AG08396 (cell line): ENCODE measurements around the gene PSPH.

Source experiments
- DNase-seq: peaks from one replicate; pipeline ENCODE4 v3.0.0; 2012; ENCODE audit warnings: low spot score, mixed read lengths

Gene PSPH

GRCh38 chr7:56003749-56004148 lies 47.5 kb downstream of the PSPH start:
- DNase-seq = no peak

- no peak for DNase-seq
These were observed 54.3 kb downstream of the PSPH start for GRCh38 chr7:55996856-55997500.

GRCh38 chr7:55992346-55992745 lies 58.9 kb downstream of the PSPH start:
- DNase-seq = no peak

GRCh38 chr7:55983537-55983936 lies 67.7 kb downstream of the PSPH start:
- no peak for DNase-seq

- DNase-seq = no peak
These were observed 71.0 kb downstream of the PSPH start for GRCh38 chr7:55980266-55980665.

- peak; percentile 57 for DNase-seq
These were observed 73.4 kb downstream of the PSPH start for GRCh38 chr7:55977831-55978230.

GRCh38 chr7:55975988-55976633 lies 75.1 kb downstream of the PSPH start:
- no peak for DNase-seq

GRCh38 chr7:55973747-55974250 lies 77.4 kb downstream of the PSPH start:
- no peak for DNase-seq

- no peak for DNase-seq
These were observed 80.3 kb downstream of the PSPH start for GRCh38 chr7:55970978-55971377.

- DNase-seq = no peak
These were observed 80.7 kb downstream of the PSPH start for GRCh38 chr7:55970561-55970960.

- DNase-seq = no peak
These were observed 81.9 kb downstream of the PSPH start for GRCh38 chr7:55969391-55969790.

GRCh38 chr7:55966851-55967250 lies 84.4 kb downstream of the PSPH start:
- no peak for DNase-seq

- DNase-seq = no peak
These were observed 85.3 kb downstream of the PSPH start for GRCh38 chr7:55965805-55966421.

GRCh38 chr7:55965100-55965470 lies 86.2 kb downstream of the PSPH start:
- DNase-seq = no peak

GRCh38 chr7:55964261-55965099 lies 86.8 kb downstream of the PSPH start, which contains the start of gene NIPSNAP2:
TSS of gene NIPSNAP2 (plus strand) at chr7:55964585. CDS start at chr7:55964610, 25 bp downstream.
- peak; percentile 95 for DNase-seq

GRCh38 chr7:55963584-55964168 lies 87.6 kb downstream of the PSPH start:
- DNase-seq = no peak

- no peak for DNase-seq
These were observed 89.2 kb downstream of the PSPH start for GRCh38 chr7:55962014-55962413.
